ENCODE results near the gene ROBO2. TPM values are rescaled to one million over a fixed set of nuclear protein-coding genes. Genes with fewer than 3 reads are reported as not detected.

Gene ROBO2
- polyA plus RNA-seq, 12 donors: 3.2 to 57.4 (median 4.2) TPM; not detected in 1

GRCh38 chr3:77411334-77411733, 371.4 kb downstream of the ROBO2 start:
- no peak for DNase-seq

DNA sequence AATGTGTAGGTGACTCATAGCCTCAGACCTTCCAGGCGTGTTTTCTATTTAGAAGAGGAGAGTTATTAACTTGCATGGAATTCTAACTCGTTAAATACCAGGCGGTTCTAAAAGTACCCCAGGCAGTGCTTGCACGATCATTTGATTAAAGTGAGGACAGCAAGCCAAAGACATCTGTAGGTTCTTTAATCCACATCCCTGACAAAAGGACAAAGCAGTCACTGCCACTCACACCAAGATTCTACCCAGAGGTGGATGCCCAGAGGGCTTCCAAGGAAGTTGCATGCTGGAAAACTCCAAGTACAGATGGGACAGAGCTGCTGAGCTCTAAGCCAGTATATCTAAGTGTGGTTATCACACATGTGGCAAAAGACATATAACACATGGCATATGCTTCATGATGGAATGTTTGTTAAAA, 372.1 kb downstream of the ROBO2 start:
- DNase-seq: no peak

DNA sequence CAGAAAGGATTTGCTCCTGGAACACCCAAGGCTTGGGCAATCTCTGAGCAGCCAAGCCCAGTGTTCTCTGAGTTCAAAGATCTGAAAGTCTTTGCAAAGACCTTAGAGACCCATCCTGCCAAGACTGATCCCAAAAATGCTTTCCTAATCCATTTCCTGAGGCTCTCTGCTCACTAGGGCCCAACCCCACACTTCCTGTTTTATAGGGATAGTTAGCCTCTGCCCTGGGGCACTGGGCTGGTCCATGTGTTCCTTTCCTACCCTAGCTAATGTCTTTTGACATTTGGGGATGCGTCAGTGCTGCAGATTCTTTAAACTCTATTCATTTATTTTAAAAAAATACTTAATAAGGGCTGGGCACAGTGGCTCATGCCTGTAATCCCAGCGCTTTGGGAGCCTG, 372.7 kb downstream of the ROBO2 start:
- DNase-seq: no peak

DNA sequence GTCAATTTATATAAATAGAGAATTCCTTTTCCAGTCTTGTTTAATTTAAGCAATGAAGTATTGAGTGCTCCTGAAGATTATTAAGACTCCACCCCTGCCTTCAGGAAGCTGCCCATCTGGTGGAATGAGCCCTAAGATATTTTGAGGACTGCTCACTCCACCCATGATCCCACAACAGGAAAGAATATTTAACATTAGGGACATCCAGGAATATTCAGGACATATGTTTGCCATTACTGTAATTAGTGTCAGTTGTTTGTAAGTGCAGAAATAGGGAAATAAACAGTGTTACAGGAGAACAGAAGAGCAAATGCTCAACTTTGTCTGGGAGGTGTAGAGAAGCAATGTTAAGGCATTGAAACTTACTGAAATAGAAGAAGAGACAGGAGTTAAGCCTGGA, 375.0 kb downstream of the ROBO2 start:
- DNase-seq: no peak

DNA sequence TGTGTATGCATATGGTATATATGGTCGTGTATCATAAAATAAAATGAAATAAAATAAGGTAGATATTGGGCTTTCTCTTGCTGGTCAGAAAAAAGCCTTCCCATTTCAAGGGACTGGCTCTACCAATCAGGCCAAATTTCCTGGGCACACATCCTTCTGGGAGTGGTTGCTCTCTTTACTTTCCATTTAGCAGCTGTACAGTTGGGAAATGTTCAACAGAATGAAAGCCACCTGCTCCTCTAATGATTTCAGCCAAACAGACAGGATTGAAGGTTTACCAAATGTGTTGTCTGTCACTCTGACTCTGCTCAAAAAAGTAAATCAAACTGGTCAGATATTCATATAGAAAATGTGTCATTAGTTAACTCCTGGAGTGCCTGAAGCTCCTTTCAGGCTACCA, 380.4 kb downstream of the ROBO2 start:
- no peak for DNase-seq

DNA sequence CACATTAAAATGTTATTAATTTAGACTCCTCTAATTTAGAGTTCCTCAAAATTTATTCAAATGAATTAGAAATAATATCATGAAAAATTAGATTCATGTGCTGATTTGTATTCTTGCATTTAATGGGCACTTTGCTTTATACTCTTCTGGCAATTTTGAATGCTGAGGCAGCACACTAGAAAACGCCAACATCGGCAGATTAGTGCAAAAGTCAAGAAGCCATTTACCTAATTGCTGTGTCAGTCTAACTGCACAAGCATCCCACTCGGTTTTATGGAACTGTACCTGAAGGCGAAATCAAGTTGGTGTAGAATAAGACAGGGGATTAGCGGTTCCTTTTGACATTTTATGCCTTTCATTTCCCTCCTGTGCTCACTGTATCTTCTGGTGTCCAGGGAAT, 382.0 kb downstream of the ROBO2 start:
- no peak for DNase-seq

DNA sequence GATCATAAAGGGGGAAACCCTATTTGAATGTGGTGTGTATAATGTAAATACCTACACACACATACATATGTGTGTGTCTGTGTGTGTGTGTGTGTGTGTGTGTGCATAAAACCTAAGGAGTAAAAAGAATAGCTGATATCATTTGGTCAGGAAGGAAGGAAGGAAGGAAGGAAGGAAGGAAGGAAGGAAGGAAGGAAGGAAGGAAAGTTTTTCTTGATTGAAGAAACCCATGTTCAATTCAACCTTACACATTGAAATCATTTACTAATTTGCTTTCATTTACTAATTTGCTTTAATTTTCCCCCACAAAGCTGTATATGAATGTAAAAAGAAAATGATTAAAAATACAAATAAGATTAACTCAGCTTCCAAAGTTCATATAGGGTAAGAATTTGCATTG, 386.6 kb downstream of the ROBO2 start:
- DNase-seq: no peak

GRCh38 chr3:77427528-77427927, 387.6 kb downstream of the ROBO2 start:
- DNase-seq: no peak

- DNase-seq: no peak
Observed at GRCh38 chr3:77436908-77437307, 397.0 kb downstream of the ROBO2 start.

DNA sequence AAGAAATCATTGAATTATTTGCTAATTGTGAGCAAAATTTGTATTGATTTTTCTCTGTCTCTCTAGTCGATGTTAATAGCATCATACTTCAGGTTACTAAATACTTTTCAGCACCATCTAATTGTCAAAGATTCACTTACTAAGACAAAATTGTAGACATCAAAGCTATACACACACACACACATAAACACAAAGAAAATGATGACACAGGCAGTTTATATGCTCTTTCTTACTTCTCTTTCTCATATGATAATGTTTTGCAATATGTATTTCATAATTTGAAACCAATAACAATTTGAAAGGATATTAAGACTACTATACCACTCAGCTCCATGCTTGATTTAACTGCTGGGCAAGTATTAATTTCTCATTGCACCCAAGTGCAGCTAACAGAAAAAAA, 406.2 kb downstream of the ROBO2 start:
- DNase-seq: no peak

GRCh38 chr3:77446761-77447160, 406.9 kb downstream of the ROBO2 start:
- DNase-seq: no peak

GRCh38 chr3:77449459-77450350, 409.8 kb downstream of the ROBO2 start:
- no peak for DNase-seq

DNA sequence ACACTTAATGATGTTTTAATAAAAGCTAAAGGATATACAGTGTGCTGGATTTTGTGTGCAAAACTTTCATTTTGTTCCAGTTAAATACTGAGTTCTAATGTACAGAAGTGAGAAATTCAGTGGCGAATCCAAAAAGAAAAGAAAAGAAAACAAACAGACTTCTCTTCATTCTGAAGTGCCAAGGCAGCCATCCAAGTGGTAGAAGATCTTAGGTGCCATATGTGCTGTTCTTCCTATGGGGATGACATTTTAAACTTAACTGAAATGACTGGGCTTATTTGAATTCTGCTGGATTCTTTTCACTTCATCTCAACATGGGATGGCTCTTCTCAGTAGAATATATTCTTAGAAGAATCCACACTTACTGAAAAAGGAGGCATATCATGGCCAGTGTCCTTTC, 416.5 kb downstream of the ROBO2 start:
- DNase-seq: no peak

DNA sequence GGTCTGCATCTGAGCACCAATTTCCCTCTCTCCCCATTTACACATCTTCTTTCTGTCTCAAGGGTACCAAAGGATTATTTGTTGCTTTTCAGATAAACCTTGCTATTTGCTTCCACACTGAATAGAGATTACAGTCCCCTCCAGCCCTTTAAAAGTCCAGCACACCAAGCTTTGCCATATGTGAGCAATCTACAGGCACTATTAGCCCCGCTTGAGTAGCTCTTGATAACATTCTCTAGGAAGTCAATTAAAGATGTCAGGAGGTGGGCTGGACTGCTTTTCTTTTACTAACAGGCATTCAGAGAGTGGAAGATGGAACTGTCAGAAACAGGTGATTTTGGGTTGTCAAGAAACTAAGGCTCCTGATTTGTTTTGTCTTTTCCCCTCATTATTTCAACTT, 417.0 kb downstream of the ROBO2 start:
- no peak for DNase-seq

DNA sequence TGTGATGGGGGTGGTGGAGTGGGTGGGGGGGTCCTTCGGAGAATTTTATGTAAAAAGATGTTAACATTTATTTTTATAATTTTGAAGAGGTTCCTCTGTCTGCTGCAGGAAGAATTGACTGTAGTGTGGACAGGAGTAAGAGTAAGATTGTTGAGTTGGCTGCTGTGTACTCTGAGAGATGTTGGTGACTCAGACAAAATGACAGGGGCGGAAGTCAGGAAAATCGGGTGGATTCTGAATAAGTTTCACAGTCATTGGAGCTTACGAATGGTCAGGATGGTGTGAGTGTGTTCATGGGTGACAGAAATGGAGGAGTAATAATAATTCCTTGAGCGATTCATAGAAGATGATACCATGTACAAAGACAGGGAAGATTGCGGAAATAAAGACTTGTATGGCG, 420.0 kb downstream of the ROBO2 start:
- DNase-seq: no peak

DNA sequence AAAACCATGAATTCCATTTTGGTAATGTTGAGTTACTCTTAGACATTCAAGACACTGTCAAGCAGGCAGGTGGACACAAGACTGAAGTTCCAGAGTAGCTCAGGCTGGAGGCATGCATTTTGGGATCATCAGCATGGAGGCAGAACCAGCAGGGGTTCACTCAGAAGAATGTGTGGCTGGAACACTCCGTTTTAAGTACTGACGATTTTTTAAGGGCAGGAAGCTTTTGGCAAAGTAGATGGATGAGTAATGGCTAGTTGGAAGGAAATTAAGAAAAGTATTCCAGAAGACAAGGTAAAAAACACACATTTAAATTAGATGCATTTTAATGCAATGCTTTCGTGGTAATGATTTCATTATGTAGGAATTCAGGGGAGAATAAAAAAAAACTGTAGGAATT, 420.4 kb downstream of the ROBO2 start:
- no peak for DNase-seq

DNA sequence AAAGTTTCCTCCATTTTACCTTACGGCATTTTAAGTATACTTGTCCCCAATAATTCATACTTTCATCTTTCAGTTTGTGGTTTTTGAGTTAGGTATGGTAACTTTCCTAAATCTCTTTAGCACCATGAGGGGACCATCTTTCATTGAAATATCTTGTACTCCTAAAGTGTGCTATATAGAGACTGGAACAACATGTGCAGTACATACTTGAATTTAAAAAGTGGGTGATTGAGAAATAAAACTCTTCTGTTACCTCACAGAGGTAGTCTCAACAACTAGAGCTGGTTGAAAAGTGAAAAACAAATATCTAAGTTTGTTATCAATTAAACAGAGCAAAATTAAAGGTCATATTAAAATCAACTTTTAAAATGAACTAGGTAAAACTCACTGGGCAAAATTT, 423.1 kb downstream of the ROBO2 start:
- no peak for DNase-seq

- DNase-seq: no peak
Observed at GRCh38 chr3:77464111-77464688, 424.3 kb downstream of the ROBO2 start.

DNA sequence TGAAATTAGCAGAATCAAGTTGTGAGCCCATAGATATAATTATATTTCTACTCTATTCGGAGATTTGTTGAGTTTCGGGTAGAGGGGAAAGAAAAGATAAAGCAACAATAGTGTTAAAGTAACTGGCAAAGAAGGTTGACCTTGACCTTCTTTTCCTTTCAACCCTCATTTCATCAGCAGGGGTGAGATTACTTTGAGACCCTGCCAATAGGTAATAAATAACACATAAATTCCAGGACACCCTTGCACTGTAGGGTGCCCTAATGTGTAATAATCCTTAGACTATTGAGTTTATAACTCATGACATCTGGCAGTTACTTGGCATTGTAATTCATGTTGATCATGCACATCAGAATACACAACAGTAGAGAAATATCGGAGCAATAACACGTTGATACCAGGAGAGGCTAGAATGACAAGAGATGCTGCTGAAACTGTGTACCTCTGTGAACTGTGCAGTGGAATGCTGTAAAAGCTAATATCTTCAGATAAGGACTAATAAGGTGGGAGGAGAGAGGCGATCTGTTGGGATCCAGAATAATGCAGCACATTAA, 426.7 kb downstream of the ROBO2 start:
- DNase-seq: no peak

- DNase-seq: peak; percentile 89
Observed at GRCh38 chr3:77467702-77468625, 428.1 kb downstream of the ROBO2 start.

DNA sequence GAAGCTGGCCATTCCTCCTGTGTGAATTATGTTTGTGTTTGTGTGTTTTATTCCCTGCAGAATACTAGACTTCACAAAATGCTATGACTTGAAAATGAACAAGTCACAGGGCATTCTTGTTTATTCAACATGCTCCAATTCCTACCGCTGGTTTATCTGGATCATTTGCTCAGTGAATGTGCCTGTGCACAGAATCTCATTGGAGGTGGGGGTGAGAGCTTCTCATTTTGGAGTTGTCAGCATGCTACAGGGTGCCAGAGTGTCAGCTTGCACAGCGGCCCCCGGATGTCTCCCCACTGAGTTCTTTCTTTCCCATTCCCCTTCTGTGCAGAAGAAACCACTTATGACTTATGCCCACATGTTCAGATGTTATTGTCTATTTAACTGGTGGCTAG, 428.7 kb downstream of the ROBO2 start:
- DNase-seq: no peak

DNA sequence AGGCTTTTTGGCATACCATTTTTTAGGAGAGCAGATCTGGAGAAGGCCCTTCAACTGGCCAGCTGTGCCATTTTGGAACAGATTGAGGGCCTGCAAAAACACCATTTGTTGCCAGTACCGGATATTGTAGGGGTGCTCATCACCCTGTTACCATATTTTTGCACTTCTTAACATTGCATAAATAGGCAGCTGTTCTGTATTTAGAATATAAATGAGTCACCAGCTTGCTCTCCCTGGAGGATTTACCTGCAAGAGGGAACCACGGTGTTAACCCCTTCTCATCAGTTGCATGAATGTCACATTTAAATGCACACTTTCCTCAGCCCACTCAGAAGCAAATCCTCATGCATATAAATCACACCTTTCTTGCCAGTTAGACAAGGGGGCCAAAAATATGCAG, 435.6 kb downstream of the ROBO2 start:
- no peak for DNase-seq
